Tibial artery (tissue), 4 donors: ENCODE results near the gene SYPL1.

Experiments used
- DNase-seq, 2 donors: peaks; one replicate each; pipeline ENCODE4 v3.0.0-alpha.2; 2019
- H3K27ac ChIP-seq, 2 donors: fragments of 200-600 bp; sonication (generic) in 1 of 2; 1 replicate in 1 of 2; 2 replicates in 1 of 2; pipeline ENCODE4 v1.5.1; 2018 to 2019; ENCODE audit warnings: mild to moderate bottlenecking in 1 of 2
- H3K27me3 ChIP-seq, 2 donors: fragments of 200-600 bp; sonication (generic) in 1 of 2; one replicate each; pipeline versions ENCODE4 v1.5.1 to v1.6.0; 2016 to 2019
- H3K36me3 ChIP-seq, 3 donors: fragments of 200-600 bp; sonication (generic) in 2 of 3; one replicate each; pipeline ENCODE4 v1.5.1; 2016 to 2019; ENCODE audit warnings: mild to moderate bottlenecking in 2 of 3
- H3K4me1 ChIP-seq, 4 donors: fragments of 200-600 bp; sonication (generic) in 2 of 4; 1 replicate in 3 of 4; 2 replicates in 1 of 4; pipeline ENCODE4 v1.5.1; 2016 to 2019
- H3K4me3 ChIP-seq, 2 donors: fragments of 200-600 bp; sonication (generic) in 1 of 2; 1 replicate in 1 of 2; 2 replicates in 1 of 2; pipeline ENCODE4 v1.5.1; 2018 to 2019; ENCODE audit warnings: mild to moderate bottlenecking in 2 of 2
- H3K9me3 ChIP-seq, 3 donors: fragments of 200-600 bp; sonication (generic) in 1 of 3; one replicate each; pipeline ENCODE4 v1.5.1; 2016 to 2019
- intact Hi-C: fragments of 100-400 bp; cut with DNase I; formaldehyde crosslinking; loops from one replicate; pipeline ENCODE4 v1.15.0; 2023; ENCODE audit warnings: low total_unique reads
- TF ChIP-seq, protein P1 (sequence below), 2 experiments: fragments of 200-600 bp in 1 of 2; fragments of 450-650 bp in 1 of 2; IDR thresholded peaks; one replicate each; pipeline ENCODE4 v1.5.1; 2017 to 2019; ENCODE audit warnings: antibody characterized with exemption in 2 of 2, mild to moderate bottlenecking in 1 of 2, moderate library complexity in 1 of 2

The SYPL1 gene

DNA sequence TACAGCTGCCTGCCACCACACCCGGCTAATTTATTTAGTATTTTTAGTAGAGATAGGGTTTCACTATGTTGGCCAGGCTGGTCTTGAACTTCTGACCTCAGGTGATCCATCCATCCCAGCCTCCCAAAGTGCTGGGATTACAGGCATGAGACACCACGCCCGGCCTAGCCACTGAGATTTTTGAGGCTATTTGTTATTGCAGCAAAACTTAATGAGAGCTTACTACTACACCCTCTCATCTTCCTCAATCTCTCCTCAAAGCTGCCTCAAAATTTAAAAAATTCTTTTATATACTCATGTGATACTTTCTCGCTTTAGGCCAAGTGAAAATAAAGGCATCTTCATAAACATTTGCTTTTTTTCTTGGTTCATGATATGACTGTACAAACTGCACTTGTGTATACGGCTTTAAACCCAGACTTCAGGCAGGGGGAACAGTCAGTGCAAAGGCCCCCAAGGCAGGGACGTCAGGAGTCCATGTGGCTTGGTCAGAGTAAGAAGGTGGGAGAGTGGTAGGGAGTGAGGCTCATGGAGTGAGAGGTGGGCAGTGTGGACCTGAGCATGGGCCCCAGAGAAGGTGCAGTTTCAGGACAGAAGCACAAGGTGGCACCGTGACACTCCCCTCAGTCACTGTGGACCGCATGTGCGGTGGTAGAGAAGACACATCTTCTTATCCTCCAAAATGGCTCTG is 55.5 kb downstream of the SYPL1 start:
- TF ChIP-seq, protein P1, sequence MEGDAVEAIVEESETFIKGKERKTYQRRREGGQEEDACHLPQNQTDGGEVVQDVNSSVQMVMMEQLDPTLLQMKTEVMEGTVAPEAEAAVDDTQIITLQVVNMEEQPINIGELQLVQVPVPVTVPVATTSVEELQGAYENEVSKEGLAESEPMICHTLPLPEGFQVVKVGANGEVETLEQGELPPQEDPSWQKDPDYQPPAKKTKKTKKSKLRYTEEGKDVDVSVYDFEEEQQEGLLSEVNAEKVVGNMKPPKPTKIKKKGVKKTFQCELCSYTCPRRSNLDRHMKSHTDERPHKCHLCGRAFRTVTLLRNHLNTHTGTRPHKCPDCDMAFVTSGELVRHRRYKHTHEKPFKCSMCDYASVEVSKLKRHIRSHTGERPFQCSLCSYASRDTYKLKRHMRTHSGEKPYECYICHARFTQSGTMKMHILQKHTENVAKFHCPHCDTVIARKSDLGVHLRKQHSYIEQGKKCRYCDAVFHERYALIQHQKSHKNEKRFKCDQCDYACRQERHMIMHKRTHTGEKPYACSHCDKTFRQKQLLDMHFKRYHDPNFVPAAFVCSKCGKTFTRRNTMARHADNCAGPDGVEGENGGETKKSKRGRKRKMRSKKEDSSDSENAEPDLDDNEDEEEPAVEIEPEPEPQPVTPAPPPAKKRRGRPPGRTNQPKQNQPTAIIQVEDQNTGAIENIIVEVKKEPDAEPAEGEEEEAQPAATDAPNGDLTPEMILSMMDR (IDR thresholded peaks at IDR 0.05): peak; percentile 89 to 92
- peaks cover 0 to 13% (median 2%) of the 10 kb centered on the region in 4 donors for H3K4me1 ChIP-seq
- no peak overlapping the region for H3K27ac ChIP-seq
- intact Hi-C loops: loop anchor here (1.0 kb wide), 1 partner anchor 97 kb away; no protein-coding TSS in a partner anchor
- no peaks in the 10 kb centered on the region for H3K27me3 ChIP-seq
- peak; percentile 66 to 81 for DNase-seq
- no peaks in the 10 kb centered on the region for H3K9me3 ChIP-seq
- H3K36me3 ChIP-seq: no peaks in the 10 kb centered on the region
- H3K4me3 ChIP-seq: no peak overlapping the region

DNA sequence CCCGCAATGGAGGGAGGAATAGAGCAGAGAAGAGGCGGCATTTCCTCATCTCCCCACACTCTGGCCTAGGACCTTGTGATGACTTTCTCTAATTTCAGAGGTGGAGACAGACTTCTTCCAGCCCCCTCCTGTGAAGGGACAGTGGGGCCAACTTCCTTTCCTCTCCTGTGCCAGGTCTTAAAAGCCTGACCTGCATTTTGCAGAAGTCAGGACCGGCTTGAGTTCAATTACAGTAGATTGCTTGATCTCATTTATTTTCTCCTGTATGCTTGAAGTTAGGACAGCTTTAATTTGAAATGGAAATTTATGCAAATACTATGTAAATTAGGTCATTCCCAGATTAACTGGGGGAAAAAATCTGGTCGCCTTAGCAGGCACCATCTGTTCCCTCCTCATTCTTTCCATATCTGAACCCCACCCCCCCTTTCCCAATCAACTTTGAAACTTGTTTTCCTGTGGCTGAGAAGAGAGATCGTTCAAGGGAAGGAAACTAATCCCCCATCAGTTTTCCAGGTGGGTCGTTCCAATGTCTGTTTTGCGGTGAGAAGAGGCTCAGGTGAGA is 57.1 kb downstream of the SYPL1 start:
- no peaks in the 10 kb centered on the region for H3K36me3 ChIP-seq
- no peak overlapping the region for H3K4me3 ChIP-seq
- intact Hi-C loops: no loop called here
- H3K9me3 ChIP-seq: no peaks in the 10 kb centered on the region
- peaks cover 0 to 23% (median 10%) of the 10 kb centered on the region in 4 donors for H3K4me1 ChIP-seq
- TF ChIP-seq, protein P1 (IDR thresholded peaks at IDR 0.05): no peak
- no peak for DNase-seq
- no peaks in the 10 kb centered on the region for H3K27me3 ChIP-seq
- no peak overlapping the region for H3K27ac ChIP-seq

DNA sequence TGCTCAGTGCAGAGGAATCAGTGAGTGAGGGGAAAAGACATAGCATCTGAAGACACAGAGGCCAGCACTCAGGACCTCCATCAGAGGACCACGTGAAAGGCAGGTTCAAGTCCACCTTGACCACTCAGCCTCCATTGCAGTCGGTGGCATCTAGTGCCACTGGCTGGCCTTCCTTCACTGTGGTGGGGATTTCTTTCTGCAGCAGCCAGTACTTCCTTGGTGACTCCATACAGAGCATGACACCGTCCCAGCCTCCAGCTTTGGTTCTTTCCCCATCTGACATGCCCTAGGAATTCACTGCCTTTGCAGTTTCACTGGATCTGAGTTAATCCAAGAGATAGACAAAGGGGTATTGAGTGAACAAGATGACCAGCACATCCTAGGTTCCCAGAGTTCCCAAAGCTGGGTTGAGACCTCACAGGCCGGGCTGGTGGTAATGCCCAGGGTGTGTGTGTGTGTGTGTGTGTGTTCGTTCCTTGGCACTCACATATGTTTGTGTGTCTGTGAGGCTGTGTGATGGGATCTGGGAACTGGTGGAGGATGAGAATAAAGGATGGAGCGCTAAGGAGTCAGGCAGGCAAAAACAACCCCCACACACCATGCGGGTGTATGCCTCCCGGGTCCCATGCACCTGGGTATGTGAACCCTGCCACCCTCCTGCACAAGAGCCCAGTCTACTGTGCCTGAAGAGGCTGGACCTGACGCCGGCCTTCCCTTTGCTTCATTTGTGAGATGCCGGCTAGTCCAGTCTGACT is 57.8 kb downstream of the SYPL1 start:
- Histone ChIP-seq H3K4me3 (no peak overlapping the region), H3K4me1 (peaks cover 0 to 26% (median 10%) of the 10 kb centered on the region in 4 donors), H3K9me3 (no peaks in the 10 kb centered on the region), H3K27ac (no peak overlapping the region), H3K36me3 (no peaks in the 10 kb centered on the region), H3K27me3 (no peaks in the 10 kb centered on the region)
- intact Hi-C loops: no loop called here
- TF ChIP-seq, protein P1 (IDR thresholded peaks at IDR 0.05): no peak
- DNase-seq: no peak

DNA sequence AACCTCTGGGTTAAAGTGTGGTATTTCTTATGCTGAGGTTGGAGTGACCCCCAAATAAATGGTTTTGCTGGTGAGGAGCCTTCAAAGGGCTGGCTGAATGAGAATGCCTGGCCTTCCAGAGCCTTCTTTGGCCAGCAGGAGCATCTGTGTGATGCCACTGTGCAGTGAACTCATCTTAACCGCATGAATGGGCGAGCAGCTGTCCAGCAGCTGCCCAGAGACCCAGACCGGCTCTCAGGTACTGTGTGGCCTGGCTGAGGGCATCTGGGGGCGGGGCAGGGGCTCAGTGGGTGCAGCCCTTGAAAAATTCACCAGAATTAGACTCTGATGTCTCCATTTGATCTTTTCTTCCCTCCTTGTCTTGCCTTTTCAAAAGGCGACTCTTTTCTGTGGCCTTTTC is 59.0 kb downstream of the SYPL1 start:
- Histone ChIP-seq H3K27ac (no peak overlapping the region), H3K27me3 (no peaks in the 10 kb centered on the region), H3K4me1 (peaks cover 0 to 16% (median 10%) of the 10 kb centered on the region in 4 donors), H3K36me3 (no peaks in the 10 kb centered on the region), H3K9me3 (no peaks in the 10 kb centered on the region), H3K4me3 (no peak overlapping the region)
- TF ChIP-seq, protein P1 (IDR thresholded peaks at IDR 0.05): no peak
- no peak for DNase-seq
- intact Hi-C loops: no loop called here

DNA sequence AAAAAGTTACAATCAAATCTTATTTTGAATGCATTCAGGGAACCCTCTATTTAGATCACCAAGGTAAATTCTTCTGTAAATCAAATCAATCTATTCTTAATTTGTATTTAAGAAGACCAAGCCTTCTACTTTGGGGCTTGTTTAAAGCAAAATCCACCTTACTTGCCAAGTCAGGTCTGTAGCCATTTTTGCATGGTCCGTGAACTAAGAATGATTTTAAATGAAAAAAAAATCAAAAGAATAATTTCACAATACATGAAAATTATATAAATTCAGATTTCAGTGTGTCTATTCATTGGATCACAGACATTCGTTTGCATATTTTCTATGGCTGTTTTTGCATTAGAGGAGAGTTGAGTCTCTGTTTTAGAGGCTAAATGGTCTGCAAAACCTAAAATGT is 59.4 kb downstream of the SYPL1 start:
- Histone ChIP-seq H3K27ac (no peak overlapping the region), H3K4me1 (peaks cover 0 to 13% (median 10%) of the 10 kb centered on the region in 4 donors), H3K4me3 (no peak overlapping the region), H3K27me3 (no peaks in the 10 kb centered on the region), H3K9me3 (no peaks in the 10 kb centered on the region), H3K36me3 (no peaks in the 10 kb centered on the region)
- no peak for DNase-seq
- TF ChIP-seq, protein P1 (IDR thresholded peaks at IDR 0.05): no peak
- intact Hi-C loops: no loop called here
